GM15510 (cell line): ENCODE measurements around the gene PSMA7.

Source experiments
- POLR2A ChIP-seq: IDR thresholded peaks from 3 replicates; pipeline ENCODE4 v1.6.1; 2011; ENCODE audit warnings: borderline replicate concordance; ENCODE audit not compliant: insufficient read length; ENCODE audit errors: extremely low read depth

The PSMA7 gene

DNA sequence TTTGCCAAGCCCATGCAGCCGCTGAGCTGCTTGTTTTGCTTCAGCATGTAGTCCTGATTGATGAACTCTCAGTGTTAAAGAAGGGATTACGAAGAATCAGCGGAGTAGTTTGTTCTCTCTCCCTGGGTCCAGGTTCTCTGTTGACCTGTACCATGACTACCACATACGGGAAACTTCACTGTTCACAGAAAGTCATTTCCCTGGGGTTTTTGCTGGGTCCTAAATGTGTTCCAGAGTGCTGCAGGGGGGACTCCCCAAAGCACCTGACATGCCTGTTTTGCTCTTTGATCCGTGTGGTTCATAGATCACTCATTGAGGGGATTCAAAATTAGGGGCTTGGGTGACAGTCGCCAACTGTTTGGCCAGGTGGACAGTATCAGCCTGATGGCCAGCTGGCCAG, 15.4 kb downstream of the PSMA7 start:
- TF ChIP-seq POLR2A, result no peak

DNA sequence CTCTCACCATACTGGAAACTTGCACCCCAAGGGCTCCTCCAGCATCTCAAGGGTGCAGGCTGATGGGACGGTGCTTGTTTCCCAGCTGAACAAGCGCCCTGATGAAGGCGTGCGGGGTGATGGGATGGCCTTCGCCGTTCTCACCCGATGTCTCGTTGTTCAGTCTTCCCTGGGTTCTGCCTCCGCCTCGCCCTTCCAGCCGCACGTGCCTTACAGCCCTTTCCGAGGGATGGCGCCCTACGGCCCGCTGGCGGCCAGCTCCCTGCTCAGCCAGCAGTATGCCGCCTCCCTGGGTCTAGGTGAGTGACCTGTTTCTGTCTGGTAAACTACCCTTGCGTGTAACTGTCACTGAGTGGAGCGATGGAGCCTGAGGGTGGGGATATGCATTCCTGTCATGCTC, 17.1 kb downstream of the PSMA7 start:
- no peak for TF ChIP-seq POLR2A

DNA sequence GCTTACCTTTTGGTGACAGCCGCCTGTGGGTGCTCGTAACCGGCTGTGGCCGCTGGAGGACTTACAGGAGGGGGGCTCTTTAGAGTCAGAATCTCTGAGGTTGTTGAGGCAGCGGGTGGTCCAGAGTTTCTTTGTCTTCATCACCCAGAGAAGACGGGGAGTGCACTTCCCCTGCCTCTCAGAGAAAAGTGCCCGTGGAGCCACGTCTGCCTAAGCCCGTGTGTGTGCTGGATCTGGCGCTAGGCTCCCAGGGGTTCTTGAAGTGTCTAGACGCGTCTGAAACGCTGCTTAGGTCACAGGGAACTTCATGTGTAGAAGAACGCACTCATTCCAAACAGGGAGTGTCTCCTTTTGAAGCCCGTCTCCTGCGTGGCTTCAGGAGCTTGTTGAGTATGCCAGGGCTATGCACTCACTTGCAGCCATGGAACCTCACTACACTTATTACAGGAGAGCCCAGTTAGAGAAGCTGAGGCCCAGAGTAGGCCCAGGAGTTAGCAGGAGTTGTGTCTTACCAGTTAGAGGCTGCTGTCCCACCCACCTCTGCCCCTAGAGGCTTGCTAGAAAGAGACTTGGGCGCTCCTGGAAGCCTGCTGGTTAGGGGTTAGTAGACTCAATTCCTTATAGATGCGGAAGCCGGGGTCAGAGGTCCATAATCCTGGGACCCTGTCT, 19.6 kb downstream of the PSMA7 start:
- TF ChIP-seq POLR2A, result no peak

DNA sequence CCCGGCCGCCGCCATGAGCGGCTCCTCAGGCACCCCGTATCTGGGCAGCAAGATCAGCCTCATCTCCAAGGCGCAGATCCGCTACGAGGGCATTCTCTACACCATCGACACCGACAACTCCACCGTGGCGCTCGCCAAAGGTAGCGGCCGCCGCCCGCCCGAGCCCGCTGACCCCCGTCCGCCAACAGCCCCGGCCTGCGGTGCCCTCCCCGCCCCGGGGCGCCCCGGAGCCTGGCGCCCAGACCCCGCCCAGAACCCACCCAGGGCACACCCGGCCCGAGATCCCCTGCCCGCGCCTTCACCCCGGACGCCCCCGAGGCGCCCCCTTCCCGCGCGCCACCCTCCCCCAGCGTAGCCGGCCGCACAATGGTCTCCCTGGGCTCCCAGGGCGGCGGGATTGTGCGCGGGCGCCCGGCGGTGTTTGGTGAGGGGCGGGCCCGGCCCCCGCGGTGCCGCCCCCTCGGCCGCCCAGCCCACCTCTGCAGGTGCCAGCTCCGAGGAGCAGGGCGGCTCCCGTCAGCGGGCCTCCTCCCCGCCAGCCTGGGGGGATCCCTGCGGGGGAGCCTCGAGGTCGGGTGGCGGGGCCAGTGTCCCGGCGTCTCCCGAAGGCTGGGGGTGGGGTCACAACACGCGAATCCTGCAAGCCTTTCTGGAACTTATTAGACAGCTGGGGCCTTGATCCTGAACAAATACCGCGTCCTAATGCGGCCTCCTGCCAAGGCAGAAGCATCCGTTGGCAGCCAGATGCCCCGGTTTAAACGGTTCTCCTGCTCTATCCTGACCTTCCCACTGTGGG, 20.3 kb downstream of the PSMA7 start:
- TF ChIP-seq POLR2A, result no peak

DNA sequence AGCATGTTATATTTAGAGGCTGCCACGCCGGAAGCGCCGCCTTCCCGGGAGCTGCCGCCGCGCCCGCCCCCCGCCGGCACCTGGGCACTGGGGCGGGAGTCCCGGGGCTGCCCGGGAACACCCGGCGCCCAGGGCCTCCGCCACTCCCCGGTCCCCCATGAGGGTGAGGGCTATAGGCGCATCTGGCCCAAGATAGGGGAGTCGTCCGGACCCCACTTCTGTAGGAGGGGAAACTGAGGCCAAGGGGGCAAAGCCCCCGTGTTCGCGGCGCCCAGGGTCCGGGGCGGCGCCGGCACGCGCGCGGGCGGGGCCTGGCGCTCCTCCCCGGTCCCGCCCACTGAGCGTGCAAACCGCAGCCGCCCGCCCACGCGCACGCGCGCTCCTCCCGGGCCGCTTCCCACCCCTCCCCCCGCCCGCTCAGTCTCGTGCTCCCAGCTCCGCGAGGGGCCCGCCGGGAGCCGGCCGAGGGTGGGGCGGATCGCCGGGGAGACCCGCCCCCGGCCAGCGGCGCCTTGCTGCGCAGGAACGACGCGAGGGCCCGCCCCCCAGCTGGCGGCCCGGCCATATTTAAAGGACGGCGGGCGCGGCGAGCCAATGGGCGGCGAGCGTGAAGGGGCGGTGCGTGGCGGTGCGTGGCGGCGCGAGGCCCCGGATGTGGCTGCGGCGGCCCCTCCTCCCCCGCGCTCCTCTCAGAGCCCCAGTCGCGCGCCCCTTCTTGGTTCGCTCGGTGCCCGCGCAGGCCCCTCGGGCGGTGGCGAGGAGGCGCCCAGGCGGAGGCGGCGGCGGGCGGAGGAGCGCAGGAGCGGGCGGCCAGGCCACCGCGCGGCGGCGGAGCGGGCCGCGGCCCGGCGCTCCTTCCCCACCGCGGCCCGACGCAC, 21.2 kb downstream of the PSMA7 start, which contains the start of gene LSM14B:
TSS of gene LSM14B (plus strand) at position 700 of the 878 bp plus-strand sequence. CDS start 192 bp downstream, outside the sequence.
- peak; percentile 52 for TF ChIP-seq POLR2A

DNA sequence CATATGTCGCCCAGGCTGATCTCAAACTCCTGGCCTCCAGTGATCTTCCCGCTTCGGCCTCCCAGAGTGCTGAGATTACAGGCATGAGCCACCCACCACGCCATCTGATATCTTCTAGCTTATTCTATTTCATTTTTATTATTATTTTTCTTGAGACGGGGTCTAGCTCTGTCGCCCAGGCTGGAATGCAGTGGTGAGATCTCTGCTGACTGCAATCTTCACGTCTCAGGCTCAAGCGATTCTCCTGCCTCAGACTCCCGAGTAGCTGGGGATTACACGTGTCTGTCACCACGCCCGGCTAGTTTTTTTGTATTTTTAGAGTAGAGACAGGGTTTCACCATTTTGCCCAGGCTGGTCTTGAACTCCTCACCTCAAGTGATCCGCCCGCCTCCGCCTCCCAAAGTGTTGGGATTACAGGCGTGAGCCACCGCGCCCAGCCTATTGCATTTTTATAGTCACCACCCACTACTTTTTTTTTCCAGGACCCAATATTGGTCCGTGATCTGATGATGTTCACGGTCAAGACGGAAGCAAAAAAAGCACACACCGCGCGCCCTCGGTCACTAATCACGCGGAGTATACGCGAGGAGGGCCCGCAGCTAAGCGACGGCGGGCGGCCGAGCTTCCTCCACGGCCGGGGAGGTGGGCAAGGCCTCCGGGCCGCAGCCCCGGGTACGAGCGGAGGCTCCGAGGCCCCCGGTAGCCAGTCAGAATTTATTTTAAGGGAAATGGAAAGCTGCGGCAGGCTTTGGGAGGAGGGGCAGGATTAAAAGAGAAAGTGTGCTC, 22.0 kb downstream of the PSMA7 start:
- TF ChIP-seq POLR2A, result no peak

DNA sequence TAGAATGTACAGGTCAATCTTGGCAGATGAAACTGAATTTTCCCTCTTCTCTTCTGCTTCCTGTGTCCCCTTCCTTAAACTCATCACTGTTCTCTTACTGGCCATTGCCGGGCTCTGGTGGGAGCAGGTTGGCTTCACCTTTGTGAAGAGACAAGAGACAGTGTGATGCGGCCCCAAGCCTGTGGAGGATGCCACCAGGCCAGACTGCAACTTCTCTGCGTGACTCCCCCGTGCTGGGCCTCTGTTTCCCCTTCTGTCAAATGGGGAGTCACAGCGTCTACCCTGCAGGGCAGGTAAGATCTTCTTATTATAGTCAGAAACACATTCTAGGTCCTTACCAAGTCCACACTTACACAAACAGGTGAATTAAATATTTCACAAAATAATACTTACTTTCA, 22.8 kb downstream of the PSMA7 start:
- no peak for TF ChIP-seq POLR2A

DNA sequence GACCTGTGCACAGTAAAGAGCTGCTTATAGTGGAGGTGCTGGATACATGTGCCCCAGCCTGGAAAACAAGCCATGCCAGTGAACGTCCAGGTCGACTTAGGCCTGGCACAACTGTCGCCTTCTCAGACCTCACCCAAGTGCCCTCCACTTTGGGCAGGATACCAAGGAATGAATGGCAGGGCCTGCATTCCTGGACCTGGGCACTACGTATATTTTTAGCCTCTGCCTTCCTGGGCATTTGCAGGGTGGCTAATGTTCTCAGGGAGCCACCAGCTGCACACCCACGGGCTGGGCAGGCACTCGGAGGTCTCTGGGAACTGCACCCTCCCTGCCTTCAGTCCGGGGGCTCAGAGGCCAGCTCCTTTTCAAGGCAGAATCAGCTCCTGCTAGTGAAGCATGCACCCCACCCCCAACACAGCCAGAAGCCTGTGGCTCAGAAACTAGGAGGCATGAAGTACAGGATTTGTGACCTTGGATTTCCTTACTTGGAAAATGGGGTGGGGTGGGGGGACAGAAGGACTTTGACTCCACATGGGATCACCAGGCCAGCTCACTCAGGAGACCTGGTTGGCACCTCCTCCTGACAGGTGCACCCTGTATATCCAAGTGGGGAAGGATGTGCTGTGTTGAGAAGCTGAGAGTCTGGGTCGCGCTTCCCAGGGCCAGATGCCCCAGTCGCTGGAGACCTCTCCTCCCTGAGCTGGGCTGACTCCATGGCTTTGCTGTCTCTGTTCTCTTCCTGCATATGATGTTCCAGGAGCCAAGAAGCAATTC, 23.4 kb downstream of the PSMA7 start:
- TF ChIP-seq POLR2A, result no peak

DNA sequence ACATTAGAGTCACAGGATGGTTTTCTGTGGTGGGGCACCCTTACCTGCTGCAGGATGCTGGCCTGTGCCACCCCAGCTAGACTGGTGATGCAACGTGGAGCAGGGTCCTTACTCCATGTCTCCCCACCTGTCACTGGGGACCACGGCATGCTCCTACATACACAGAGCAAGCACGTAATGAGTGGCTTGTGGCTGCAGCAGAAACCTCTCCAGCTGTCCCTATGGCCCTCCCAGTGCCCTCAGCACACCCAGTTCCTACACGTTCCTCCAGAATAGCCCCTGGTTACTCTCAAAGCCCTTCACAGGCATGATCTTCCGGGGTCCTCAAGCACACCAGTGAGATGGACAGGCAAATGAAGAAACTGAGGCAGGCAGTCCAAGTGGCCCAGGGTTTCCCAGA, 24.1 kb downstream of the PSMA7 start:
- TF ChIP-seq POLR2A, result no peak

DNA sequence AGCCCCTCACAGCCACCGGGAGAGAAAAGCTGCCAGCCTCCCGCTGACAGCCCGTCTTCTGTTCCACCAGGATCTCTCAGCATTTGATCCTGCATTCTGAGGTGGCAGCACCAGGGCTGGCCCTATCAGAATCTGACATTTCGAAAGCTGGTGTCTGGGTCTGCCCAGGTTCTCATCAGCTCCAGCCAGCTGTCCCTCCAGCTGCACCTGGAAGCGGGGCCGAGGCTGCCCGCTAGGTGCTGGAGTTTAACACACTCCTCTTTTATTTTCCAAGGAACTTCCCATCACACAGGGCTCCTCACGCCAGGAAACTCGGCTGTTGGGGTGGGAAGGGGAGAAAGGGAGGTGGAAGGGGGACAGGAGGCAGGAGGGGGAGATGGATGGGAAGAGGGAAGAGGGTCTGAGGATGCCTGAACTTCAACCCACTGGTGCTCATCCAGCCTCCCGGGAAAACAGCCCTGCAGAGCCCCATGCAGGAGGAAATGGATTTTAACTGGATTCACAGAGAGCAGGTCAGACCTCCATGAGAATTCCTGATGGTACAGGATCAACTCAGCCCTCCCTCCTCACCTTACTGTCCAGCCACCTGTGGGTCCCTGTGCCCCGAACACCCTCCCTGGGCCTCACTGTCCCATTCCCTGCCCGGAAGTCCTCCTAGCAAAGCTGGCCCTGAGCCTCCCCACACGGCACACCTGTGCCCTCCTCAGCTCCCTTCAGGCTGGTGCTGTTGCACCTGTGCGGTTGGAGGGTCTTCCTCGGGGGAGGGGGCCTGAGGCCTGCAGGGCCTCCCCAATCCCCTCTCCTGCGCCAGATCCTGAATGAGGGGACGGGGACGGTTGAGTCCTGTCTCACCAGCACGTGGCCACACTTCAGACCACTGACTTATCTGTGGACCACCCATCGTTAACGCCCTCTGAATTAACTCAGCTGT, 24.8 kb downstream of the PSMA7 start:
- no peak for TF ChIP-seq POLR2A

DNA sequence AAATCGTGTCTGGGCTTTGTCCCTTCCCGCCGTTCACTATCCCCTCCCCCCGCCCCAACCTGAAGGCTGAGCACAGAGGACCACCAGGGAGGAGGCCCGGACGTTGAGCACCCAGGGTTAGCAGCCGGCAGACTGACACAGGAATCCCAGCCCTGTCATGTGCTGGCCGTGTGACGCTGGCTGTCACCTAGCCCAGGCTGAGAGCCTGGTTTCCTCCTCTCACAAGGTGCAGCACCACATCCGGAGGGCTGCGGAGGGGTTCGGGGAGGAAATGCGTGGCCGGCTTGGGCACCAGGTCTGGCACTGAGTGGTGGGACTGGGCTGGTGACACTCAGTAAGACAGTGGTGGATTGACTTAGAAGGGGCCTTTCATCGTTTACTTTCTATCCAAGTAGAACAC, 25.5 kb downstream of the PSMA7 start:
- TF ChIP-seq POLR2A, result no peak

DNA sequence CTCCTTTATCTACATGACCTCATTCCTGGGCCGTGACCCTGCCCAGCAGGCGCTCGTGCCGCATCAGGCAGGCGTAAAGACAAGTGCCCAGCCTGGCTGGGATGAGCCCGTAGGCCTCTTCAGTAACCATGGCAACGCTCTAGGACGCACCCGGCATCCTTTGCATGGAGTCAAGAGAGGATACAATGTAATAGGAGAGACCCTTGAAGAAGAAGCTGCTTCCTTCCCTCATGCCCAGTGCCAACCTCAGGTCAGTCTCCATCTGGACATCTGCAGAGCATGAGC, 25.9 kb downstream of the PSMA7 start:
- TF ChIP-seq POLR2A, result no peak
